Gastrocnemius medialis (tissue), 4 donors: ENCODE data around the gene KIDINS220.

ENCODE experiments used
- CTCF ChIP-seq, 5 experiments: fragments of 450-650 bp in 3 of 5; fragments of 200-600 bp in 2 of 5; sonication (generic) in 2 of 5; IDR thresholded peaks in 4 of 5; conservative IDR thresholded peaks in 1 of 5; 1 replicate in 4 of 5; 2 replicates in 1 of 5; pipeline ENCODE4 v1.5.1; 2016 to 2019; ENCODE audit warnings: antibody characterized with exemption in 5 of 5, mild to moderate bottlenecking in 3 of 5, moderate library complexity in 3 of 5
- POLR2A ChIP-seq, 2 donors: fragments of 450-650 bp; IDR thresholded peaks; one replicate each; pipeline ENCODE4 v1.6.1; 2017; ENCODE audit warnings: antibody characterized with exemption in 2 of 2, mild to moderate bottlenecking in 2 of 2, moderate library complexity in 2 of 2

- TF ChIP-seq CTCF (IDR thresholded peaks at IDR 0.05 in 4 of 5, conservative IDR thresholded peaks at IDR 0.05 in 1 of 5) (no peak), POLR2A (IDR thresholded peaks at IDR 0.05) (no peak)
Measured at GRCh38 chr2:8847400-8847799, 10.0 kb upstream of the KIDINS220 start.
